T-helper 2 cell treated with Interferon-gamma antibody and Interleukin-4, amounts not matched to agents 5 μg/mL and 100 μg/mL, for 36 hours (primary cell): ENCODE results near the gene ABLIM3.

Source experiments
- DNase-seq: peaks from one replicate; pipeline ENCODE4 v3.0.0; 2021; ENCODE audit warnings: low spot score
- H3K27ac Mint-ChIP-seq: one replicate; pipeline ENCODE4 v1.8.0; 2021; ENCODE audit warnings: mild to moderate bottlenecking, mixed read lengths
- H3K27me3 Mint-ChIP-seq: one replicate; pipeline ENCODE4 v1.8.0; 2021; ENCODE audit warnings: low read depth, mixed read lengths
- H3K36me3 Mint-ChIP-seq: one replicate; pipeline ENCODE4 v1.8.0; 2021; ENCODE audit warnings: low read depth, mixed read lengths
- H3K4me1 Mint-ChIP-seq: one replicate; pipeline ENCODE4 v1.8.0; 2021; ENCODE audit warnings: low read depth, mixed read lengths
- H3K4me3 Mint-ChIP-seq: one replicate; pipeline ENCODE4 v1.8.0; 2022; ENCODE audit warnings: mild to moderate bottlenecking, moderate library complexity, mixed read lengths
- H3K9me3 Mint-ChIP-seq: one replicate; pipeline ENCODE4 v1.8.0; 2021; ENCODE audit warnings: mixed read lengths

The ABLIM3 gene

DNA sequence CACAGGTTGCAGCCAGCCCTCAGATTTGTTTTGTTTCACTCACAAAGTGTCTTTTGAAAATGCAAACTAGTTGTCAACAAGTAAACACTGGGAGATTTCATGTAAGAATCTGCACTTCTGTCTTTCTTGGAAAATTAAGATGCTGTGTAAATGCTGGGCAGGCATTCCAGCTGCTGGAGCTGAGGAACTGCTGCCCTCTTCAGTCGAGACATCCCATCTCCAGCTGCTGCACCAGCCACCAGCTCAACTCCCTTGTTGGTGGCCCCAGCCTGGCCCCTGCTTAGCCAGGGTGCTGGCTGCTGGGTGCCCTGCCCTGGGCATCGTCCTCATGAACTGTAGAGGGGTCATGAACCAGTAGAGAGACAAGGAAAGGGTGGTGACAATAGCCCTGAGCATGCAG lies 97.2 kb downstream of the ABLIM3 start:
- DNase-seq = no peak
- Mint-ChIP-seq H3K4me3 (no peak overlapping the region), H3K4me1 (peaks cover 13% of the 10 kb centered on the region), H3K36me3 (peaks cover 4% of the 10 kb centered on the region), H3K27ac (peak overlapping the region; percentile 45), H3K9me3 (no peaks in the 10 kb centered on the region), H3K27me3 (peaks cover 30% of the 10 kb centered on the region)

DNA sequence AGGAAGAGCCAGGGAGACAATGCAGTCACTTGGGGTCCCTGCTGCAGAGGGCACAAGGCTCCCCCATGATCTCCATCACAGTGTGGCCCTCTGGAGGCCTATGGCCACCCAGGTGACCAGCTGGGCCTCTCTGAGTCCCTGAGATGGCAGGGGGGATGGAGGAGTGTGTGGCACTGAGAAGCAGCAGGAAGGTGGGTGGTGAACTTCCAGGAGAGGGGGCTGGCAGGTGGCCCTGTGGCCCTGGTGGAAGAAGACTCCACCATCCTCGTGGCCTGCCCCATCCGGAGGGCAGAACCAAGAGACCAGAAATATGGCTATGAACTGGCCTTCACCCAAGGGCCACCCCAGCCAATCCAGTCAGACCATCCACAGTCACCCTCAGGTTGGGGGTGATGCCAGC lies 98.6 kb downstream of the ABLIM3 start:
- peak overlapping the region; percentile 92 for H3K27ac Mint-ChIP-seq
- no peak for DNase-seq
- peak overlapping the region; percentile 65 for H3K4me3 Mint-ChIP-seq
- peaks cover 4% of the 10 kb centered on the region for H3K36me3 Mint-ChIP-seq
- peaks cover 13% of the 10 kb centered on the region for H3K4me1 Mint-ChIP-seq
- H3K27me3 Mint-ChIP-seq = peaks cover 21% of the 10 kb centered on the region
- no peaks in the 10 kb centered on the region for H3K9me3 Mint-ChIP-seq

DNA sequence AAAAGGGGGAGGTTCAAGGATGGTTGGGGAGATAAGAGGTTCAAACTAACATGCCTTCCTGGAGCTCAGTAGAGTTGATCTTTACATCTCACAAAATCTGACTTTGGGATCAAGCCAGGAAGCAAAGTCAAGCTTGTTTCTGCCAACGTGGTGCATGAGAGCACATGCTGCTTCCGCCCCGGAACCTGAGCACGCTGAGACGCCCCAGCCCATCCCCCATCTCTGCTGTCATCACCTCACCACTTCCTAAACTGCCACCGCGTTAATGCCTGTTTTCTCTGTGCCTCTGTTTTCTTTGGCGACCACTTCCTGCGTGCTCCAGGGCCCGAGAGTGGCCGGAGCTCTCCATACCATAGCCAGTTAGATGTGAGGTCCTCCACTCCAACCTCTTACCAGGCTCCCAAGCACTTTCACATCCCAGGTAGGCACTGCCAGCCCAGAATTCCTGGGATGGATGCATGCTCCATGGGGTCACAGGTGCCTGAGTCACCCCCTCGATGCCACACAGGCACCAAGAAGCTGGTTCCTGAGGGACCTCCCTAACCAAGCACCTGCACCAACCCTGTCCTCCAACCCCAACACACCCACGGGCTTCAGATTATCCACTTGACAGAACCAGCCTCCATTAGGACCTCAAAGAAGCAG lies 99.2 kb downstream of the ABLIM3 start:
- Mint-ChIP-seq H3K36me3 (peaks cover 4% of the 10 kb centered on the region), H3K4me1 (peaks cover 13% of the 10 kb centered on the region)

DNA sequence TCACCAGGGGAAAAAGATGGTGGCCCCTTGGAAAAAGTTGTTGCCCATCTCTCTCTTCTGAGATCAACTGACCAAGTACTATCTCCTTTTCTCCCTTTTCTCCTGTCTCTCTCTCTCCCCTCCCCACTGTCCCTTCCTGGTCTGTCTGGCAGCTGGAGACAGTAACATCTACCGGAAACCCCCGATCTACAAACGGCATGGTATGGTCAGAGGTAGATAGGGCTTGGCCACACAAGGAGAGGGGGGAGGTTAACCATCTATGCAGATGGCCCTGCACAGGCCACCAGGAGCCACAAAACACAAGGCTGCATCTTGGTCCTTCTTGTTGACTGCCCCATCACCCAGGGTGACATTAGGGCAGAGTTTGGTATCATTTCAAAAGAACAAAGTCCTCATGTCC lies 101.0 kb downstream of the ABLIM3 start:
- H3K27me3 Mint-ChIP-seq = peaks cover 10% of the 10 kb centered on the region
- no peak for DNase-seq
- H3K4me3 Mint-ChIP-seq = no peak overlapping the region
- no peaks in the 10 kb centered on the region for H3K9me3 Mint-ChIP-seq
- peaks cover 13% of the 10 kb centered on the region for H3K4me1 Mint-ChIP-seq
- peaks cover 4% of the 10 kb centered on the region for H3K36me3 Mint-ChIP-seq
- no peak overlapping the region for H3K27ac Mint-ChIP-seq

More for the DNA sequence above, 99.2 kb downstream of the ABLIM3 start:
- peak overlapping the region; percentile 65 for H3K4me3 Mint-ChIP-seq
- peak overlapping the region; percentile 92 for H3K27ac Mint-ChIP-seq
- H3K9me3 Mint-ChIP-seq = no peaks in the 10 kb centered on the region
- H3K27me3 Mint-ChIP-seq = peaks cover 19% of the 10 kb centered on the region
- DNase-seq = peak; percentile 53

DNA sequence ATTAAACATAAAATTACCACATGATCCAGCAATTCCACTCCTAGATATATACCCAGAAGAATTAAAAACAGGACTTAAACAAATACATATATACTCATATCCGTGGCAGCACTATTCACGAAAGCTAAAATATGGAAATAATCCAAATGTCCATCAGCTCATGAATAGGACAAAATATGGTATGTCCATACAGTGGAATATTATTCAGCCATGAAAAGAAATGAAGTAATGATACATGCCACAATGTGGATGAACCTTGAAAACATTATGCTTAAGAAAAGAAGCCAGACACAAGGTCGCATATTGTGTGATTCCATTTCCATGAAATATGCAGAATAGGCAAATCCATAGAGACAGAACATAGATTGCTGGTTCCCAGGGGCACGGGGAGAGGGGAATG lies 105.6 kb downstream of the ABLIM3 start:
- Mint-ChIP-seq H3K27me3 (peaks cover 8% of the 10 kb centered on the region), H3K36me3 (no peaks in the 10 kb centered on the region), H3K27ac (no peak overlapping the region), H3K4me3 (no peak overlapping the region), H3K9me3 (no peaks in the 10 kb centered on the region), H3K4me1 (no peaks in the 10 kb centered on the region)
- no peak for DNase-seq

- H3K27ac Mint-ChIP-seq = no peak overlapping the region
- H3K27me3 Mint-ChIP-seq = peaks cover 8% of the 10 kb centered on the region
- H3K36me3 Mint-ChIP-seq = no peaks in the 10 kb centered on the region
- no peaks in the 10 kb centered on the region for H3K9me3 Mint-ChIP-seq
- DNase-seq = no peak
- H3K4me1 Mint-ChIP-seq = no peaks in the 10 kb centered on the region
- H3K4me3 Mint-ChIP-seq = no peak overlapping the region
Measured at GRCh38 chr5:149247726-149248125, 106.4 kb downstream of the ABLIM3 start.

GRCh38 chr5:149251546-149251945 lies 110.3 kb downstream of the ABLIM3 start:
- Mint-ChIP-seq H3K4me1 (no peaks in the 10 kb centered on the region), H3K9me3 (no peaks in the 10 kb centered on the region), H3K36me3 (no peaks in the 10 kb centered on the region), H3K4me3 (no peak overlapping the region), H3K27me3 (peaks cover 15% of the 10 kb centered on the region), H3K27ac (no peak overlapping the region)
- no peak for DNase-seq

DNA sequence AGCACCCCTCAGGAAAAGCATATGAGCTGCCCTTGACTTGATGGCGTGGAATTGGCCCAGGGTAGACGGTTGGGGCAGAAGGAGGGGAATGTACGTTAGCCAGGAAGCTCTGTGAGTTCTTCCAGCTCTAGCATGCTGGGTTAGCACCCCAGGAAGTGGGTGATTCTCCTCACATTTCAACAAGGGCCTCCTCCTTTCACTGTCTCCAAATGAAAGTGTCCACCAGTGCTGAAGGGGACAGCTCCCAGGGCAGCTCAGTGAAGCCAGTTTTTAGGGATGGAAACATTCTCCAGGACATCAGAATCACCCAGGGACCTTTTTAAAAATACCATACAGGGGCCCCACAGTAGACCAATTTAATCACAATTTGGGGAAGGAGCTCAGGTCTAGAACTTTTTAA lies 113.2 kb downstream of the ABLIM3 start:
- Mint-ChIP-seq H3K36me3 (no peaks in the 10 kb centered on the region), H3K4me1 (no peaks in the 10 kb centered on the region), H3K27ac (no peak overlapping the region), H3K9me3 (no peaks in the 10 kb centered on the region), H3K27me3 (peaks cover 14% of the 10 kb centered on the region), H3K4me3 (no peak overlapping the region)
- no peak for DNase-seq

DNA sequence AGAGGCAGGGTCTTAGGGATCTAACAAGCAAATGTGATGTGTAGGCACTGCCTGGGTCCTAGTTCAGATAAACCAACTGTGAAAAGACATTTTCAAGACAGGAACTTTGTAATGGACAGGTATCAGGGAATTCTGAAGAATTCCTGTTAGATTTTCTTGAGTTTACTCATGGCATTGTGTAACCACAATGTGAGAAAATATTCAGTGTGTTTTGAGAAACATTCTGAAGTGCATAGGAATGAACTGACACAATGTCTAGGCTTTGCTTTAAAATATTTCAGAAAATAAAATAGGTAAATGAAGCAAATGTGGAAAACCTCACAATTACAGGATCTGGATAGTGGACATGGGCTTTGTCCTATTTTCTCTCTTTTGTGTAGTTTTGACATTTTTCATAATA lies 115.2 kb downstream of the ABLIM3 start:
- DNase-seq = no peak
- H3K9me3 Mint-ChIP-seq = no peaks in the 10 kb centered on the region
- peaks cover 21% of the 10 kb centered on the region for H3K27me3 Mint-ChIP-seq
- no peaks in the 10 kb centered on the region for H3K36me3 Mint-ChIP-seq
- no peak overlapping the region for H3K4me3 Mint-ChIP-seq
- H3K4me1 Mint-ChIP-seq = no peaks in the 10 kb centered on the region
- no peak overlapping the region for H3K27ac Mint-ChIP-seq

- H3K9me3 Mint-ChIP-seq = no peaks in the 10 kb centered on the region
- H3K27me3 Mint-ChIP-seq = peaks cover 24% of the 10 kb centered on the region
- no peak overlapping the region for H3K27ac Mint-ChIP-seq
- DNase-seq = no peak
- no peaks in the 10 kb centered on the region for H3K4me1 Mint-ChIP-seq
- no peak overlapping the region for H3K4me3 Mint-ChIP-seq
- H3K36me3 Mint-ChIP-seq = no peaks in the 10 kb centered on the region
Measured at GRCh38 chr5:149257131-149257530, 115.8 kb downstream of the ABLIM3 start.

- no peak for DNase-seq
- no peaks in the 10 kb centered on the region for H3K4me1 Mint-ChIP-seq
- H3K27ac Mint-ChIP-seq = no peak overlapping the region
- H3K9me3 Mint-ChIP-seq = no peaks in the 10 kb centered on the region
- peaks cover 22% of the 10 kb centered on the region for H3K27me3 Mint-ChIP-seq
- H3K36me3 Mint-ChIP-seq = no peaks in the 10 kb centered on the region
- no peak overlapping the region for H3K4me3 Mint-ChIP-seq
Measured at GRCh38 chr5:149257889-149258705, 116.8 kb downstream of the ABLIM3 start.

- peaks cover 23% of the 10 kb centered on the region for H3K27me3 Mint-ChIP-seq
- DNase-seq = no peak
- peaks cover 1% of the 10 kb centered on the region for H3K4me1 Mint-ChIP-seq
- H3K9me3 Mint-ChIP-seq = no peaks in the 10 kb centered on the region
- no peak overlapping the region for H3K27ac Mint-ChIP-seq
- H3K36me3 Mint-ChIP-seq = no peaks in the 10 kb centered on the region
- no peak overlapping the region for H3K4me3 Mint-ChIP-seq
Measured at GRCh38 chr5:149260761-149261160, 119.5 kb downstream of the ABLIM3 start.

DNA sequence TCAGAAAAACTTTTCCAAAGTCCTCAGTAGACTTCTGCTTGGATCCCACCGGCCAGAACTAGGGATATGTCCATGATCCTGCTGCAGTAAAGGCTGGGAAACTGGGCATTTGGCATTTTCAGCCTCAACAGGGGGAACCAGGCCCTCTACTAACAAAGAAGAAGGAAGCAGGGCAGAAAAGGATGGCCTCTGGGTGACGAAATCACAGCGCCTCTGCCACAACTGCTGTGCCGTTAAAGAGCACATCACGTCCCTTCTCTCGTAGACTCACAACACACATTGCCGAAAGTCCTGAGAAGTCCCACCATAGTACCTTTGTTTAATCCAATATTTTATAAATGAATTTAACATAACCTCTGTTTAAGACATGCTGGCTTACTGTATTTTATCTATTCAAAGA lies 120.0 kb downstream of the ABLIM3 start:
- no peak overlapping the region for H3K27ac Mint-ChIP-seq
- no peaks in the 10 kb centered on the region for H3K9me3 Mint-ChIP-seq
- no peaks in the 10 kb centered on the region for H3K36me3 Mint-ChIP-seq
- no peak for DNase-seq
- peaks cover 1% of the 10 kb centered on the region for H3K4me1 Mint-ChIP-seq
- H3K4me3 Mint-ChIP-seq = no peak overlapping the region
- peaks cover 19% of the 10 kb centered on the region for H3K27me3 Mint-ChIP-seq

- H3K4me3 Mint-ChIP-seq = no peak overlapping the region
- no peak for DNase-seq
- H3K27ac Mint-ChIP-seq = no peak overlapping the region
- no peaks in the 10 kb centered on the region for H3K36me3 Mint-ChIP-seq
- H3K27me3 Mint-ChIP-seq = peaks cover 19% of the 10 kb centered on the region
- peaks cover 1% of the 10 kb centered on the region for H3K4me1 Mint-ChIP-seq
- H3K9me3 Mint-ChIP-seq = no peaks in the 10 kb centered on the region
Measured at GRCh38 chr5:149262315-149262714, 121.0 kb downstream of the ABLIM3 start.
